Stimulated activated CD4-positive, alpha-beta T cell treated with anti-CD3 and anti-CD28 coated beads, Interleukin-15, amount 100 ng/mL, for 48 hours (primary cell): ENCODE measurements around the gene TBX19.

Source experiments
- DNase-seq, 2 donors: peaks; one replicate each; pipeline ENCODE4 v3.0.0-alpha.2; 2020; ENCODE audit warnings: low read depth in 2 of 2

TBX19 gene

GRCh38 chr1:168280296-168280927 lies at the start of gene TBX19:
TSS of gene TBX19 (plus strand) at chr1:168280877. CDS start at chr1:168281091, 214 bp downstream.
- no peak for DNase-seq

- peak; percentile 34 to 43 for DNase-seq
Measured at GRCh38 chr1:168234846-168235547, 45.7 kb upstream of the TBX19 start.

GRCh38 chr1:168235548-168235885 lies 45.2 kb upstream of the TBX19 start:
- DNase-seq = no peak

GRCh38 chr1:168235937-168236336 lies 44.7 kb upstream of the TBX19 start:
- DNase-seq = no peak

GRCh38 chr1:168236836-168237611 lies 43.7 kb upstream of the TBX19 start:
- peak; percentile 23 to 38 for DNase-seq

- no peak for DNase-seq
Measured at GRCh38 chr1:168243198-168243597, 37.5 kb upstream of the TBX19 start.

GRCh38 chr1:168243636-168244212 lies 37.0 kb upstream of the TBX19 start:
- no peak for DNase-seq

GRCh38 chr1:168245042-168245441 lies 35.6 kb upstream of the TBX19 start:
- DNase-seq = no peak

GRCh38 chr1:168246506-168246905 lies 34.2 kb upstream of the TBX19 start:
- DNase-seq = no peak

GRCh38 chr1:168252204-168252733 lies 28.4 kb upstream of the TBX19 start:
- DNase-seq = no peak

GRCh38 chr1:168256164-168256563 lies 24.5 kb upstream of the TBX19 start:
- no peak for DNase-seq

GRCh38 chr1:168257397-168257796 lies 23.3 kb upstream of the TBX19 start:
- DNase-seq = no peak

GRCh38 chr1:168259567-168259966 lies 21.1 kb upstream of the TBX19 start:
- DNase-seq = no peak

GRCh38 chr1:168260393-168260792 lies 20.3 kb upstream of the TBX19 start:
- no peak for DNase-seq

GRCh38 chr1:168261390-168261789 lies 19.3 kb upstream of the TBX19 start:
- DNase-seq = no peak

- DNase-seq = no peak
Measured at GRCh38 chr1:168263130-168263529, 17.5 kb upstream of the TBX19 start.

- no peak for DNase-seq
Measured at GRCh38 chr1:168264296-168264695, 16.4 kb upstream of the TBX19 start.

GRCh38 chr1:168265596-168265995 lies 15.1 kb upstream of the TBX19 start:
- no peak for DNase-seq

GRCh38 chr1:168266644-168267186 lies 14.0 kb upstream of the TBX19 start:
- no peak for DNase-seq

GRCh38 chr1:168271636-168272035 lies 9.0 kb upstream of the TBX19 start:
- no peak for DNase-seq

GRCh38 chr1:168273575-168273974 lies 7.1 kb upstream of the TBX19 start:
- DNase-seq = no peak

GRCh38 chr1:168279253-168279652 lies 1.4 kb upstream of the TBX19 start:
- DNase-seq = no peak
